ENCODE data around the gene AP4M1.

AP4M1 gene

GRCh38 chr7:100153708-100154535 is 52.5 kb downstream of the AP4M1 start:
- Mint-ChIP-seq H3K4me1 (peaks cover 53% of the 10 kb centered on the region), H3K9me3 (no peaks in the 10 kb centered on the region), H3K36me3 (ENCODE audit: low read depth) (peaks cover 29% of the 10 kb centered on the region), H3K4me3 (no peak overlapping the region), H3K27ac (peak overlapping the region; percentile 95), H3K27me3 (ENCODE audit: low read depth, poor library complexity) (peaks cover 2% of the 10 kb centered on the region)
- DNase-seq: no peak
- no peak for TF ChIP-seq CTCF (IDR thresholded peaks at IDR 0.05)

- no peak overlapping the region for H3K27ac Mint-ChIP-seq
- no peak for DNase-seq
Observed at GRCh38 chr7:100154651-100155491, 53.4 kb downstream of the AP4M1 start.

GRCh38 chr7:100155553-100156317 is 54.3 kb downstream of the AP4M1 start:
- peaks cover 51% of the 10 kb centered on the region for H3K4me1 Mint-ChIP-seq
- peak overlapping the region; percentile 69 for H3K27ac Mint-ChIP-seq
- peaks cover 2% of the 10 kb centered on the region for H3K27me3 Mint-ChIP-seq (ENCODE audit: low read depth, poor library complexity)
- no peaks in the 10 kb centered on the region for H3K9me3 Mint-ChIP-seq
- H3K4me3 Mint-ChIP-seq: no peak overlapping the region
- H3K36me3 Mint-ChIP-seq (ENCODE audit: low read depth): peaks cover 21% of the 10 kb centered on the region
- no peak for DNase-seq
- no peak for TF ChIP-seq CTCF (IDR thresholded peaks at IDR 0.05)

More at GRCh38 chr7:100154651-100155491, 53.4 kb downstream of the AP4M1 start:
- Mint-ChIP-seq H3K27me3 (ENCODE audit: low read depth, poor library complexity) (peaks cover 2% of the 10 kb centered on the region), H3K4me3 (no peak overlapping the region), H3K4me1 (peaks cover 53% of the 10 kb centered on the region), H3K36me3 (ENCODE audit: low read depth) (peaks cover 29% of the 10 kb centered on the region), H3K9me3 (no peaks in the 10 kb centered on the region)
- TF ChIP-seq CTCF (IDR thresholded peaks at IDR 0.05): no peak

- peak overlapping the region; percentile 69 for H3K27ac Mint-ChIP-seq
- H3K4me3 Mint-ChIP-seq: peak overlapping the region; percentile 86
- peaks cover 20% of the 10 kb centered on the region for H3K36me3 Mint-ChIP-seq (ENCODE audit: low read depth)
- TF ChIP-seq CTCF (IDR thresholded peaks at IDR 0.05): no peak
- H3K4me1 Mint-ChIP-seq: peaks cover 52% of the 10 kb centered on the region
- H3K27me3 Mint-ChIP-seq (ENCODE audit: low read depth, poor library complexity): peaks cover 5% of the 10 kb centered on the region
- no peak for DNase-seq
- no peaks in the 10 kb centered on the region for H3K9me3 Mint-ChIP-seq
Observed at GRCh38 chr7:100156331-100157068, 55.1 kb downstream of the AP4M1 start.

GRCh38 chr7:100157069-100157333 is 55.6 kb downstream of the AP4M1 start:
- no peak for TF ChIP-seq CTCF (IDR thresholded peaks at IDR 0.05)
- DNase-seq: no peak
- Mint-ChIP-seq H3K4me3 (peak overlapping the region; percentile 86), H3K4me1 (peaks cover 52% of the 10 kb centered on the region), H3K36me3 (ENCODE audit: low read depth) (peaks cover 20% of the 10 kb centered on the region), H3K9me3 (no peaks in the 10 kb centered on the region), H3K27ac (peak overlapping the region; percentile 36), H3K27me3 (ENCODE audit: low read depth, poor library complexity) (peaks cover 7% of the 10 kb centered on the region)

Data from nephron progenitor cell (in vitro differentiated cells).